DLD1 (cell line): Measurements from ENCODE around the gene CHST11.
"Not testable (repeated sequence)": the region's sequence is repeated elsewhere in the genome, so short reads cannot be mapped to it uniquely, and the experiment has no call there.

ENCODE experiments used
- in situ Hi-C: cut with HindIII; loops from 2 replicates; pipeline ENCODE4 v1.10.0; 2017; ENCODE audit warnings: low sequenced_read_pairs

The CHST11 gene

GRCh38 chr12:104727726-104728465 is 271.1 kb downstream of the CHST11 start:
- in situ Hi-C loops, result no loop called here

- in situ Hi-C loops, result no loop called here
Observed at GRCh38 chr12:104729091-104729490, 272.3 kb downstream of the CHST11 start.

GRCh38 chr12:104729610-104730446 is 273.1 kb downstream of the CHST11 start:
- in situ Hi-C loops, result no loop called here

GRCh38 chr12:104730763-104731162 is 274.0 kb downstream of the CHST11 start:
- in situ Hi-C loops, result no loop called here

- in situ Hi-C loops, result no loop called here
Observed at GRCh38 chr12:104733717-104734175, 277.0 kb downstream of the CHST11 start.

GRCh38 chr12:104734541-104735095 is 277.9 kb downstream of the CHST11 start:
- in situ Hi-C loops, result no loop called here

- in situ Hi-C loops, result no loop called here
Observed at GRCh38 chr12:104735801-104736200, 279.1 kb downstream of the CHST11 start.

GRCh38 chr12:104736307-104736706 is 279.6 kb downstream of the CHST11 start:
- in situ Hi-C loops, result no loop called here

GRCh38 chr12:104737113-104737512 is 280.4 kb downstream of the CHST11 start:
- in situ Hi-C loops, result no loop called here

- in situ Hi-C loops, result no loop called here
Observed at GRCh38 chr12:104737791-104738301, 281.1 kb downstream of the CHST11 start.

- in situ Hi-C loops, result no loop called here
Observed at GRCh38 chr12:104738331-104738730, 281.6 kb downstream of the CHST11 start.

- in situ Hi-C loops, result no loop called here
Observed at GRCh38 chr12:104738776-104739642, 282.3 kb downstream of the CHST11 start.

GRCh38 chr12:104740668-104741067 is 283.9 kb downstream of the CHST11 start:
- in situ Hi-C loops, result no loop called here

- in situ Hi-C loops, result no loop called here
Observed at GRCh38 chr12:104741077-104741476, 284.3 kb downstream of the CHST11 start.

- in situ Hi-C loops, result no loop called here
Observed at GRCh38 chr12:104741497-104742367, 285.0 kb downstream of the CHST11 start.

GRCh38 chr12:104742551-104743201 is 285.9 kb downstream of the CHST11 start:
- in situ Hi-C loops, result no loop called here

GRCh38 chr12:104743202-104743580 is 286.4 kb downstream of the CHST11 start:
- in situ Hi-C loops, result no loop called here

GRCh38 chr12:104743753-104744548 is 287.2 kb downstream of the CHST11 start:
- in situ Hi-C loops, result not testable (repeated sequence)
